GM10248 (cell line): ENCODE data around the gene OR13H1.

ENCODE experiments used
- CTCF ChIA-PET: fragments of 300-600 bp; sonication (Branson Sonifier 250); formaldehyde crosslinking; extraction: SDS; loops from one replicate; lab custom pipeline; 2021; ENCODE audit warnings: antibody characterized with exemption; lab: Yijun Ruan, JAX
- POLR2A ChIA-PET: fragments of 350-650 bp; sonication (Branson Sonifier 250); formaldehyde crosslinking; extraction: SDS; loops from one replicate; lab custom pipeline; 2020; ENCODE audit warnings: antibody characterized with exemption; lab: Yijun Ruan, JAX
- DNase-seq: peaks from one replicate; pipeline ENCODE4 v3.0.0; 2012; ENCODE audit errors: extremely low spot score
- TF ChIP-seq, protein P1 (sequence below): IDR thresholded peaks from 2 replicates; pipeline ENCODE4 v1.5.1; 2012; ENCODE audit warnings: mild to moderate bottlenecking, low read depth; ENCODE audit errors: extremely low read depth, missing control alignments, control extremely low read depth

The OR13H1 gene

DNA sequence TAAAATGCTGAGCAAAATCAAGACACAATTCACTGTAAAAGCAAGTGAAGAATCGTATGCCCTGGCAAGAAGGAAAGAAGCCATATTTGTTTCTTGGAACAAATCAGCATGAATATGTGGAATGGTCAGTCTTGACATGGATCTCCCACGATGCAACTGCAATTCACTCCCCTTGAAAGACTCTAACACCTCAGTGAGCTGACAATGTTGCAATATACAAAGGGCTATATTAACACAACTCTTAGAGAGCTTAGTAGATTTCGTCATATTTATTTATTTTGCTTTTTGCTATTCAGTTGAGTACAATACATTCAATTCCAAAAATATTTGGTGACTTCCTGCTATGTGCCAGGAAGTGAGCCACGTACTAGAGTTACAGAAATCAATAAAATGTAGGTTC is 14.7 kb downstream of the OR13H1 start:
- DNase-seq: no peak
- ChIA-PET POLR2A (no interaction called here), CTCF (no interaction called here)
- TF ChIP-seq, protein P1, sequence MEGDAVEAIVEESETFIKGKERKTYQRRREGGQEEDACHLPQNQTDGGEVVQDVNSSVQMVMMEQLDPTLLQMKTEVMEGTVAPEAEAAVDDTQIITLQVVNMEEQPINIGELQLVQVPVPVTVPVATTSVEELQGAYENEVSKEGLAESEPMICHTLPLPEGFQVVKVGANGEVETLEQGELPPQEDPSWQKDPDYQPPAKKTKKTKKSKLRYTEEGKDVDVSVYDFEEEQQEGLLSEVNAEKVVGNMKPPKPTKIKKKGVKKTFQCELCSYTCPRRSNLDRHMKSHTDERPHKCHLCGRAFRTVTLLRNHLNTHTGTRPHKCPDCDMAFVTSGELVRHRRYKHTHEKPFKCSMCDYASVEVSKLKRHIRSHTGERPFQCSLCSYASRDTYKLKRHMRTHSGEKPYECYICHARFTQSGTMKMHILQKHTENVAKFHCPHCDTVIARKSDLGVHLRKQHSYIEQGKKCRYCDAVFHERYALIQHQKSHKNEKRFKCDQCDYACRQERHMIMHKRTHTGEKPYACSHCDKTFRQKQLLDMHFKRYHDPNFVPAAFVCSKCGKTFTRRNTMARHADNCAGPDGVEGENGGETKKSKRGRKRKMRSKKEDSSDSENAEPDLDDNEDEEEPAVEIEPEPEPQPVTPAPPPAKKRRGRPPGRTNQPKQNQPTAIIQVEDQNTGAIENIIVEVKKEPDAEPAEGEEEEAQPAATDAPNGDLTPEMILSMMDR: no peak

DNA sequence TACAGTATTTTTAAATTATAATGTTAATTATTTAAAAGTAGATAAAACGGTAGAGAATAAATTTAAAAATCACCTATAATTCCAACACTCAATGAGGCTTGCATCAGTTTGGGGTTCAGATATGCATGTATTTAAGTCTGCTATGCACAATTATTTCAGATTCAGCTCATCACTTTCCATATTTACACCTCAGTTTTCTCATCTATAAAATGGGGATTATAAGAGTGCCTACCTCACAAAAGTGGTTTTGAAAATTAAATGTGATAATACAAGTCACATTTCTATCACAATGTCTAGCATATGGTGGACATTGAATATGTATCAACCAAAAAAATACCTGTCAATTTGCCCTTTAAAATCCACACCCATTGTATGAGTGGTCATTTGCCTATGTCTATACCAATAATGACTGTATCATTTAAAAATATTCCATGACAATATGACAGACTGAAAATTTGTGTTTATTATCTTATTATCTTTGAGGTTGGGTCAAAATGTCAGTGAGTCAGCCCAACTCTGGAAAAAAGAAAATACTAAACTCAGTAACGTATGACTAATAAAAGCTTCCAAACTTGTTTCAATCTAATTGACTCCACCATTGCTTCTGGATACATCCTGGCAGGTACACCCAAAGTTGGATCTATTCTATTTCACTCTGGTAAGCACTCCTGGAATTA is 20.8 kb downstream of the OR13H1 start:
- ChIA-PET CTCF (no interaction called here), POLR2A (no interaction called here)

DNA sequence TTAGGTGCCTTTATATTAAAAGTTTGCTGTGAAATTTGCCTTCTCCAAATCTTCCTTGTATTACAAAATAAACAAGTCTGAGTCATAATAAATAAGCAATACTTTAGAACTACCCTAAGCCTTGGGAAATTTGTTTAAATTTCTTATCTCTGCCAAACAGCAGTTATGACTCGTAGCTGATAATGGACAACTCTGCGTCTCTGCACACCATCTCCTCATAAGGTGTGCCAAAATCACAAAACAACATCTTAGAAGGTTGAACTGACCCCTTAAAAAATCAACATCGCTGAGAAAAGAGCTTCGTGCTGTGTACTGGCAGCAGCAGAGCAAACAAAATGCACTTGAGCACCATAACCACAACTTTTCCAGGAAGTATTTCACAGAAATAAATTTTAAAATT is 22.0 kb downstream of the OR13H1 start:
- ChIA-PET POLR2A (no interaction called here), CTCF (no interaction called here)
- TF ChIP-seq, protein P1: no peak
- no peak for DNase-seq

More for the DNA sequence above, 20.8 kb downstream of the OR13H1 start:
- DNase-seq: no peak
- TF ChIP-seq, protein P1: no peak

DNA sequence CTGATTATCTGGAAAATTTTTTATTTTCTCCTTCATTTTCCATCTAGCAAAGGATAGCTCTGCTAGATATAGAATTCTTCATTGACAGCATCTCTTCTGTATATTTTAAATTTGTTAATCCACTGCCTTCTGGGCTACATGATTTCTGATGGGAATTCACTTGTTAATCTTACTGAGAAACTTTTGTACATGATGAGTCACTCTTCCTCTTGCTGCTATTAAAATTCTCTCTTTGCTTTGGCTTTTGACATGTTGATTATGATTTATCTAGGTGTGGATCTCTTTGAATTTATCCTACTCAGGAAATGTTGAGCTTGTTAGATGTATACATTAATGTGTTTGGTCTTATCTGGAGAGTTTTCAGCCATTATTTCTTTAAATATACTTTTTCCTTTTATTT is 27.5 kb downstream of the OR13H1 start:
- CTCF ChIA-PET: no interaction called here
- POLR2A ChIA-PET: no interaction called here
- TF ChIP-seq, protein P1: no peak
- no peak for DNase-seq

DNA sequence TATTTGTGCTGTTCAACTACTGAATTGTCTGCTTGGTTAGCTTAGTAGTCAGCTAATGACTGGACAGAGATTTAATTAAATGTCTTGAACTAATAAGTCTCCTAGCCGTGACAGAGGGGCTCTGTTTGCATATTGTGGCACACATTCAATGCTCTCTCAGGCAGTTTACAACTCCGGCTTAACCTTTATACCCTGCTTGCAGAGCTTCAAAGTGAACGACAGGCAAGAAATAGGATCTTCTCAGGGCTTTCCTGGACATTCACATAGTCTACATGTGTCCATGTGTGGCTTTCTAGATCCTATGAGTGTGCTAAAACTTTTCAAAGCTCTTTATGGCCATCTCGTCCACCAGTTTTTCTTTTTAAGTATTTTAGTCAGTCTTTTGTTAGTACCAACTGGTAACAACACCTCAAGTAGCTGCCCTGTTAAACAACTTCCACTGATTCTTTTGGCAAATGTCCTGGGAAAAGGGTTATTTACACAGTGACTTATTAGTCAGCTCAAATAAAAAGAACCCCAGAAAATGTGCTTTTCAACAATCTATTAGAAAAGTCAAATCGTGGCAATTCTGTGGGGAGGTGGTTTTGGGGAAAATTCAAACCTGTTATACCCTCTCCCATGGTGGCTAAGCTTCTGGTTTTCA is 28.6 kb downstream of the OR13H1 start:
- no peak for DNase-seq
- ChIA-PET POLR2A (no interaction called here), CTCF (no interaction called here)
- TF ChIP-seq, protein P1: no peak

DNA sequence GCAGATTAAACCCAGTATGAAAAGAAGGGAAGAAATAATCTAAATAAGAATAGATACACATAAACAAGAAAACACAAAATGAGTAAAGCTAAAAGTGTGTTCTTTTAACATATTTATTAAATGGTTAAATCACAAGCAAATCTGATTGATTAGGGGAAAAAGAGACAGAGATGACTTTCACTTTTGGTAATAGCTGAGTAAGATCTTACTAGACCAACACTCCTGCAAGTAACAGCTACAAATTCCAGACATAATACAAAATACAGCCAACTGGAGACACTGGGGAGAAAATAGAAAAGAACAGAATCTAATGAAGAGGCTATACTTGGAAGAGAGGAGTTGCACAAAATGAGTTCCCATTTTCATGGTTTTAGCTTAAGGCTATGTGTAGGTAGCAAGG is 33.5 kb downstream of the OR13H1 start:
- TF ChIP-seq, protein P1: no peak
- POLR2A ChIA-PET: no interaction called here
- DNase-seq: no peak
- CTCF ChIA-PET: no interaction called here
